ENCODE results near the gene CCDC69.

CCDC69 gene

GRCh38 chr5:151178372-151178771 lies 45.5 kb downstream of the CCDC69 start:
- TF ChIP-seq CTCF (IDR thresholded peaks at IDR 0.05) = no peak

GRCh38 chr5:151174612-151175101 lies 49.2 kb downstream of the CCDC69 start:
- no peak for TF ChIP-seq CTCF (IDR thresholded peaks at IDR 0.05)

GRCh38 chr5:151173711-151174611 lies 49.9 kb downstream of the CCDC69 start:
- TF ChIP-seq CTCF (IDR thresholded peaks at IDR 0.05) = no peak

- no peak for TF ChIP-seq CTCF (IDR thresholded peaks at IDR 0.05)
Observed at GRCh38 chr5:151171529-151171928, 52.4 kb downstream of the CCDC69 start.

DNA sequence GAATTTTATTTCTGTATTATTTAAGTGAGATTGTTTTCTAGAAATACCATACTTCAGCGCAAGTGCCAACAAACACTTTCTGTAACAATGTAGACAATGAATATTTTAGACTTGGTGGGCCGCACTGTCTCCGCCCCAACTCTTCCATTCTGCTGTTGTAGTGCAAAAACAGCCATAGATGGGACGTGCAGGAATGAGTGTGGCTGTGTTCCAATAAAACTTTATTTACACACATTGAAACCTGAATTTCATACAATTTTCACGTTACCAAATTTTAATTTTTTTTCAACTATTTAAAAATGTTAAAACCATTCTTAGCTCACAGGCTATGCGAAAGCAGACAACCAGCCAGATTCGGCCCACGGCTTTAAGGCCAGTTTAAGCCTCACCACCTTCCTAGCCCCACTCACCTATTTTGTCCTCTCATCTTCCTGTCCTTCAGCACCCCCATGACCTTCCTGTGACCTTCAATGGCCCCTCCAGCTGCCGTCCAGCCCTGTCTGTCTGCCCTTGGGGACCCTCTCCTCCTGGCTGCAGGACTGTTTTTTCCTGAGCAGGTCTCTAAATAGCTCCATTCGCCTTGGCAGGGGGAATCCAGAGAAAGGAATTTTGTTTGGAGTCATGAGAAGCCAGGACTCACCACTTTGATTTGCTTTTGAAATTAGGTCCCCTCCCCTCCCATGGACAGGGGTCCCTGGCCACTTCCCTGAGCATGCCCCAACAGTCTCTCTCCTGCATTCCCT lies 55.1 kb downstream of the CCDC69 start:
- TF ChIP-seq CTCF (IDR thresholded peaks at IDR 0.05) = no peak

GRCh38 chr5:151167022-151167421 lies 56.9 kb downstream of the CCDC69 start:
- no peak for TF ChIP-seq CTCF (IDR thresholded peaks at IDR 0.05)

DNA sequence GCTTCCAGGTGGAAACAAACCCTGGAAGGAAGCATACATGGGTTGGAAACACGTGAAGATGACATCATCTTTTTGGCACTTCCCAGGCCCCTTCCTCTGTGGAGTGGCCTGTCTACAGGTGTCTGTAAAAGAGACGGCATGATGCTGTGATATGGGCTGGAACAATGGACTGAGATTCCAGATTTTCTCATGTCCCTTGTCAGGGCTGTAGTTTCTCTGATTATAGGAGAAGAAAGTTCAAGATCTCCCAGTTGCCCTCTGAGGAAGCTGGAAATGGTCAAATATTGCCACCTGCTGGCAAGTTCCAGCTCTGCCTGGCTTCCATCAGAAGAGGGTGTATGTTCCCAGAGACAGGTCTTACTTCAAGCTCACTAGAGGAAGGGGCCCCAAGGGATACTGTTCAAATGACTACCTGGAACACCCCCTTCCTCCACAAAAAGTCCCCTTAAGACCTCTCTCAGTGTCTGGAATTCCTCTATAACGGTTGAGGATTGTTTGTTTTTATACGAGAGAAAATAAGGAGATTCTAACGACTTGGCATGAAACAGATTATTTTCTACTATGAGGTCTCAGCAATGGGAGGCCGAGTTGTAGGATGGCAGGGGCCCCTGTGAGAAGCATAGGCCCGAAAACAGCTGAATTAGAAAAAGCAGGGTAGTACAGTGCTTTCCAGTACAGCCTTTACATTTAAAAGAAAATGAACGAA lies 59.1 kb downstream of the CCDC69 start:
- TF ChIP-seq CTCF (IDR thresholded peaks at IDR 0.05) = peak; percentile 89
